Measurements from ENCODE around the gene PCCA. TPM values are rescaled to one million over a fixed set of nuclear protein-coding genes. Genes with fewer than 3 reads are reported as not detected.

Gene PCCA
- polyA plus RNA-seq, 1 experiment = 22.6 TPM

DNA sequence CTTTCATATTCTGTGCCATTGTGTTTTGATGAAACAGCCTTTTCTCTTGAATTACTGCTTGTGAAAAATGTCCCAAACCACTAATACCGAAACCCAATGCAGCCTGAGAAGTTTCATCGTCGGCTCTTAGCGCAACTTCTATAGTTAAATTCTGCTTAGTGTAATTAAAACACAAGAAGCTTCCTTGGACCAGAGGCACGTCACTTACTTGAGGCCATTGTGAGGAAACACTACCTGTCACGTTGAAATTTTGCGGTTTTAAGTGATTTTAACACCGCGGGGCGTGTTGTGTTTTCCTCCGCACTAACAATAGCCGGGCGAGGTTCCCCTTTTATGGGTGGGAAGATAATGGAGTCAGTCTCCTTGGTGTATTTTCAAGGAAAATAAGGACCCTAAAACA is 428.8 kb downstream of the PCCA start:
- H3K27me3 ChIP-seq (ENCODE audit: control insufficient read depth, insufficient read depth, low read length) = no peaks in the 10 kb centered on the region
- POLR2A ChIA-PET = no interaction called here

DNA sequence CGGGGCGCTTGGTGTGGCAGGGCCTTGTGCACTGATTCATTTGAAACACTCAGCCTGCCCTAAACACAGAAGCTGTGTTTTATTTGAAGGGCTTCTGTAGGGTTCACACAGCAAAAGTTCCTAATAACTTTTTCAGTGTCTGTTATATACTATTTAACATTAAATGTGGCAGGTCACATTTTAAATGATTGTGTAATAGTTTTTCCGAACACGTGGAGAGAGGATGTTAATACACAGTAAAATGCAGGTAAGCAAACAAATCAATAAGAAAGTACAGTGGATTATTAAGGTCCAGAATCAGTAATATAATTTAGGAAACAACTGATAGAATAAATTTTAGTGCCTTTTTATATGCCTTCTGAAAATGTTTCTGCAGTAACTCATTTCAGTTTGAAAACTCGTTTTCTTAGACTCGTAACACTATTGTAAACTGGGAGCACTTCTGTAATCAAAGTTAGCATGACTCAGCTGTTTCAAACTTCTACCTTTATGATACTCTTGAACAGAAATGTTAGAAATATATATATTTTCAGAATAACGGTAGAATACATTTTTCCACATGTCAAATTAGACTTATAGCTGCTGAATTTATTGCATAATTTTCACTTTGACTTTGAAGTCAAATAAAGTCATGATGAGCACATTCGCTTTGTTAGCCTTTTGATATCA is 429.6 kb downstream of the PCCA start:
- no peaks in the 10 kb centered on the region for H3K27me3 ChIP-seq (ENCODE audit: control insufficient read depth, insufficient read depth, low read length)
- ChIA-PET CTCF (interaction anchor here (0.6 to 7.9 kb wide), 2 partner anchors 560 to 602 kb away, joined by 3 to 56 read pairs; no protein-coding TSS in a partner anchor), POLR2A (no interaction called here)
- H3K9me3 ChIP-seq (ENCODE audit: control insufficient read depth, insufficient read depth, low read length) = no peaks in the 10 kb centered on the region; the same call in 1 of the 2 replicates
- TF ChIP-seq, protein P1, sequence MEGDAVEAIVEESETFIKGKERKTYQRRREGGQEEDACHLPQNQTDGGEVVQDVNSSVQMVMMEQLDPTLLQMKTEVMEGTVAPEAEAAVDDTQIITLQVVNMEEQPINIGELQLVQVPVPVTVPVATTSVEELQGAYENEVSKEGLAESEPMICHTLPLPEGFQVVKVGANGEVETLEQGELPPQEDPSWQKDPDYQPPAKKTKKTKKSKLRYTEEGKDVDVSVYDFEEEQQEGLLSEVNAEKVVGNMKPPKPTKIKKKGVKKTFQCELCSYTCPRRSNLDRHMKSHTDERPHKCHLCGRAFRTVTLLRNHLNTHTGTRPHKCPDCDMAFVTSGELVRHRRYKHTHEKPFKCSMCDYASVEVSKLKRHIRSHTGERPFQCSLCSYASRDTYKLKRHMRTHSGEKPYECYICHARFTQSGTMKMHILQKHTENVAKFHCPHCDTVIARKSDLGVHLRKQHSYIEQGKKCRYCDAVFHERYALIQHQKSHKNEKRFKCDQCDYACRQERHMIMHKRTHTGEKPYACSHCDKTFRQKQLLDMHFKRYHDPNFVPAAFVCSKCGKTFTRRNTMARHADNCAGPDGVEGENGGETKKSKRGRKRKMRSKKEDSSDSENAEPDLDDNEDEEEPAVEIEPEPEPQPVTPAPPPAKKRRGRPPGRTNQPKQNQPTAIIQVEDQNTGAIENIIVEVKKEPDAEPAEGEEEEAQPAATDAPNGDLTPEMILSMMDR (IDR thresholded peaks at IDR 0.05; ENCODE audit: low read depth, low read length) = no peak
- DNase-seq (ENCODE audit: low read depth, low spot score) = no peak
- H3K27ac ChIP-seq (ENCODE audit: low read depth, low read length) = no peak overlapping the region
- no peak overlapping the region for H3K4me3 ChIP-seq (ENCODE audit: low read depth, low read length)

More for the DNA sequence above, 428.8 kb downstream of the PCCA start:
- Histone ChIP-seq H3K9me3 (ENCODE audit: control insufficient read depth, insufficient read depth, low read length) (no peaks in the 10 kb centered on the region; the same call in 1 of the 2 replicates), H3K4me3 (ENCODE audit: low read depth, low read length) (no peak overlapping the region), H3K27ac (ENCODE audit: low read depth, low read length) (no peak overlapping the region)
- DNase-seq (ENCODE audit: low read depth, low spot score) = no peak
- TF ChIP-seq, protein P1 (IDR thresholded peaks at IDR 0.05; ENCODE audit: low read depth, low read length) = no peak
- CTCF ChIA-PET = interaction anchor here (2.0 to 7.9 kb wide), 2 partner anchors 474 to 602 kb away, joined by 4 to 56 read pairs; no protein-coding TSS in a partner anchor

DNA sequence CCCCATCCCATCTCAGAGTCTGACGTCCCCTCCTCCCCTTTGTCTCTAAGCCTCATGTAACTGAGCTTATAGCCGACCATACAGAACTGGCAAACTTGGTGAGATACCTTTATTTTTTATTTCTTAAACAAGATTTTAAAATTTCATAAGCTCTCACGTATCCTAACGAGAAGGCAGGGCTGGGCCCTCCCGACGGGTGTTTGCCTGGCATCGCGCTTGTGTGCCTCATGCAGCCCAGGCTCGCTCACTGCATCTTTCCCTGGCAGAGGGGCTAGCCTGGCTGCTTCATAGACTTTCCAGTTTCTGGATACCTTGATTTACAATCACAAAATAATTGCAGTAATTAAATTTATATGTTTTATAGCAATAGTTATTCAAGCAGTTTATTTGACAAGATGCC is 430.7 kb downstream of the PCCA start:
- no peak for DNase-seq (ENCODE audit: low read depth, low spot score)

DNA sequence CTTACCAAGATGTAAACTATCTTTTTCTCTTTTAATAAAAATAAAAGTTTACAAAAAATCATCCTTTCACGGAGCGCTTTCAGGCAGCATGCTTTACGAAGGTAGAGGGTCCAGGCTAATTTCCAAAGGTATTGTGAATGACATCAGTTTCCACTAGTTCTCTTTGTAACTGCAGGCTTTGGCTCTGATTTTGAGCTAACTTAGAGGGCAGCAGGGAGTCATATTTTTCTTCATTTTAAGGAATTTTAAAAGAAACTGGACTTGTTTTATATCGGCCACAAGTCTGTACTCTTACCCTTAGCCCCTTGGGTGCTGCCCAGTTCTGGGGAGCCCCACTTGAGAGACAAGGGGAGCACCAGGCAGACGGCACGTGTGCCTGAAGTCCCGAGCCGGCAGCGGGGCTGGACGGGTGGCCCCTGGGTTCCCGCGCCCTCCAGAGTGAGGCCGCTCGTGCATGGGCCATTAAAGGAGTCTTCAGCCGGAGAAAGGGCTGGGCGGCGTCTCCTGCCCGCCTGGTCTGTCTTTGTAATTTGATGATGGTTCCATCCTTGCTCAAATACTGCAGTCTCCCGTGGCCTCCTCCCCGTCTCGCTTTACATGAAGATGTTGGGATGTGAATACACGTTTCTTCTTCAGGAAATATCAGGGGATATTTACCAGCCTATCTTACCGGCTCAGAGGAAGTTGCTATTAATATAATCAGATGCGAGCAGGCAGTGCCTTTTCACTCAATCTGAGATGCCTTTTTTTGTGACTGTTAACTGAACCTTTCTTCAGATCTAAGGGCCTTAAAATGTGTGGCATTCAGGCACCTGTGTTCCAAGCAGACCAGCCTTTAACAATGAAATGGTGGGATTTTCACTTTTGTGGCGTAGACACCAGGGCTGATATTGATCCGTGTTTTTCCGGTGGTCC is 432.3 kb downstream of the PCCA start:
- TF ChIP-seq, protein P1 (IDR thresholded peaks at IDR 0.05; ENCODE audit: low read depth, low read length) = no peak
- ChIA-PET CTCF (interaction anchor here (0.7 kb wide), 1 partner anchor 604 kb away, joined by 4 read pairs; no protein-coding TSS in a partner anchor), POLR2A (no interaction called here)
- DNase-seq (ENCODE audit: low read depth, low spot score) = no peak
- Histone ChIP-seq H3K9me3 (ENCODE audit: control insufficient read depth, insufficient read depth, low read length) (no peaks in the 10 kb centered on the region; the same call in 1 of the 2 replicates), H3K27me3 (ENCODE audit: control insufficient read depth, insufficient read depth, low read length) (no peaks in the 10 kb centered on the region), H3K27ac (ENCODE audit: low read depth, low read length) (no peak overlapping the region), H3K4me3 (ENCODE audit: low read depth, low read length) (no peak overlapping the region)

More for the DNA sequence above, 430.7 kb downstream of the PCCA start:
- ChIA-PET CTCF (interaction anchor here (0.6 to 7.9 kb wide), 3 partner anchors 476 to 863 kb away, joined by 3 to 56 read pairs (median 3); no protein-coding TSS in a partner anchor), POLR2A (no interaction called here)
- Histone ChIP-seq H3K9me3 (ENCODE audit: control insufficient read depth, insufficient read depth, low read length) (no peaks in the 10 kb centered on the region; the same call in 1 of the 2 replicates), H3K27ac (ENCODE audit: low read depth, low read length) (no peak overlapping the region), H3K27me3 (ENCODE audit: control insufficient read depth, insufficient read depth, low read length) (no peaks in the 10 kb centered on the region), H3K4me3 (ENCODE audit: low read depth, low read length) (no peak overlapping the region)
- TF ChIP-seq, protein P1 (IDR thresholded peaks at IDR 0.05; ENCODE audit: low read depth, low read length) = no peak

Measured in AG04450 (cell line).